OCI-LY7 (cell line): ENCODE data around the gene ABL2. TPM values are rescaled to one million over a fixed set of nuclear protein-coding genes. Genes with fewer than 3 reads are reported as not detected.

Experiments used
- BruUV-seq: library from RNA; stranded (reverse); fragments of 400-500 nt; replicated peaks from 2 replicates; lab custom pipeline; 2021; lab: Mats Ljungman, UMichigan
- CTCF ChIA-PET: fragments of 300-600 bp; sonication (Branson Sonifier 250); formaldehyde crosslinking; loops from one replicate; lab custom pipeline; 2022; ENCODE audit warnings: antibody characterized with exemption; ENCODE audit not compliant: unreplicated experiment; lab: Charles Lee
- POLR2A ChIA-PET: fragments of 300-600 bp; sonication (Branson Sonifier 250); formaldehyde crosslinking; loops from one replicate; lab custom pipeline; 2022; ENCODE audit warnings: antibody characterized with exemption; lab: Charles Lee
- DNase-seq: peaks from one replicate; pipeline ENCODE4 v3.0.0-alpha.2; 2015; ENCODE audit warnings: low spot score
- H2AFZ ChIP-seq: fragments of 200-600 bp; sonication (generic), shearing (Covaris generic); 2 replicates; pipeline ENCODE4 v1.6.1; 2014; ENCODE audit warnings: mild to moderate bottlenecking, antibody characterized with exemption, low read length, moderate library complexity
- H3K27ac ChIP-seq: fragments of 200-600 bp; sonication (generic); 2 replicates; pipeline ENCODE4 v1.5.1; 2014; ENCODE audit warnings: mixed run types, low read depth, mild to moderate bottlenecking, moderate library complexity, low read length, inconsistent platforms; ENCODE audit not compliant: poor library complexity, severe bottlenecking
- H3K36me3 ChIP-seq: fragments of 200-600 bp; sonication (generic); 2 replicates; pipeline ENCODE4 v1.6.1; 2014; ENCODE audit warnings: mild to moderate bottlenecking, antibody characterized with exemption, low read length, moderate library complexity, mixed read lengths; ENCODE audit not compliant: insufficient read depth
- H3K4me1 ChIP-seq: fragments of 200-600 bp; sonication (generic); 2 replicates; pipeline ENCODE4 v1.5.1; 2014; ENCODE audit warnings: mild to moderate bottlenecking, low read length; ENCODE audit not compliant: insufficient read depth, poor library complexity, severe bottlenecking
- H3K4me2 ChIP-seq: fragments of 200-600 bp; sonication (generic); 2 replicates; pipeline ENCODE4 v1.6.1; 2014; ENCODE audit warnings: mild to moderate bottlenecking, low read length
- H3K4me3 ChIP-seq: fragments of 200-600 bp; sonication (generic); 2 replicates; pipeline ENCODE4 v1.5.1; 2014; ENCODE audit warnings: mild to moderate bottlenecking, low read depth, low read length; ENCODE audit not compliant: poor library complexity, severe bottlenecking
- H3K79me2 ChIP-seq: fragments of 200-600 bp; sonication (generic); 2 replicates; pipeline ENCODE4 v1.6.1; 2016; ENCODE audit warnings: low read depth, mild to moderate bottlenecking, low read length, moderate library complexity, mixed read lengths; ENCODE audit not compliant: insufficient read depth
- H3K9me2 ChIP-seq: fragments of 200-600 bp; sonication (generic); 2 replicates; pipeline ENCODE4 v1.6.1; 2016; ENCODE audit warnings: mild to moderate bottlenecking, low read length, mixed read lengths; ENCODE audit not compliant: insufficient read depth
- H3K9me3 ChIP-seq: fragments of 200-600 bp; sonication (generic); 2 replicates; pipeline ENCODE4 v1.6.1; 2014; ENCODE audit warnings: mild to moderate bottlenecking, mixed run types, low read length, mixed read lengths
- H4K20me1 ChIP-seq: fragments of 200-600 bp; sonication (generic); 2 replicates; pipeline ENCODE4 v1.6.1; 2014; ENCODE audit warnings: mild to moderate bottlenecking, antibody characterized with exemption, low read length, moderate library complexity, mixed read lengths; ENCODE audit not compliant: insufficient read depth
- CTCF ChIP-seq: fragments of 200-600 bp; sonication (generic); conservative IDR thresholded peaks from 2 replicates; pipeline ENCODE4 v1.5.1; 2014; ENCODE audit warnings: mild to moderate bottlenecking, antibody characterized with exemption, low read length, moderate library complexity, mixed read lengths
- EZH2phosphoT487 ChIP-seq: fragments of 200-600 bp; sonication (generic); IDR thresholded peaks from 2 replicates; pipeline ENCODE4 v1.6.1; 2018; ENCODE audit warnings: low read depth, borderline replicate concordance, mild to moderate bottlenecking, mixed run types, antibody characterized with exemption, low read length, moderate library complexity, mixed read lengths
- intact Hi-C: fragments of 100-400 bp; cut with micrococcal nuclease; formaldehyde crosslinking; loops from one replicate; pipeline ENCODE4 v1.10.0; 2022; ENCODE audit not compliant: unreplicated experiment
- total RNA-seq, 2 experiments: library from RNA; depleted of rRNA in 1 of 2; stranded (reverse); fragments of >200 nt in 1 of 2; shearing (Covaris generic) in 1 of 2; gene quantifications; 2 replicates each; pipeline ENCODE4 v1.2.3, GENCODE V29; 2014 to 2022

Gene ABL2
- total RNA-seq, 2 experiments from 2014 or later: 7.3 to 14.9 TPM

DNA sequence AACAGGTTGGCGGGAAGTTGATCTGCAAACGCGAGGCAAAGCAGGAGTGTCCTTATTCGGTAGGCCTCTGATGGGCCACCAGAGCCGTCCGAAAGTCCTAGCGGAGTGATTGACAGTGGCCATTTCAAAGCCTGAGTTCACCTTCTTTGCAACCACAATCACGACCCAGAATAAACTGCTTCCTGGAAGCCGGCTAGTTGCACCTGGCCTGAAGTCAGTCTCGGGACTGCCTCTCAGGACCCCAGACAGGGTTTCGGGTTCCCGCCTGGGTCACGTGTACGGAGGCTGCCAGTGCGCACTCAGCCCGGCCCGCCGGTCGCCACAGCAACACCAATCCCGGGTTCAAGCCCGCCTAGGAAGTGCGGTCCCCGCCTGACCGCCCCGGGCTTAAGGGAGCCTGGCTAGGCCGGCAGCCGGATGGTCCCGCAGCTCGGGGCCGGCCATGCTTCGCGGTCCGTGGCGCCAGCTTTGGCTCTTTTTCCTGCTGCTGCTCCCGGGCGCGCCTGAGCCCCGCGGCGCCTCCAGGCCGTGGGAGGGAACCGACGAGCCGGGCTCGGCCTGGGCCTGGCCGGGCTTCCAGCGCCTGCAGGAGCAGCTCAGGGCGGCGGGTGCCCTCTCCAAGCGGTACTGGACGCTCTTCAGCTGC is 147.7 kb downstream of the ABL2 start, which contains the start of gene TOR3A:
TOR3A (plus strand) TSS at position 384 of the 646 bp plus-strand sequence; CDS start at position 443, 59 bp downstream.
- no peaks in the 10 kb centered on the region for H3K9me3 ChIP-seq
- H3K4me2 ChIP-seq: peak within 1 kb of the TSS; percentile 99
- H3K4me1 ChIP-seq: peaks cover 37% of the 10 kb centered on the region
- DNase-seq: peak; percentile 96
- CTCF ChIA-PET: interaction anchor here (0.7 kb wide), 1 partner anchor 21 kb away, joined by 3 read pairs; no protein-coding TSS in a partner anchor
- peak within 1 kb of the TSS; percentile 91 for H3K27ac ChIP-seq
- no peaks in the 10 kb centered on the region for H4K20me1 ChIP-seq
- intact Hi-C loops: loop anchor here (1.0 to 5.0 kb wide), 6 partner anchors 43 to 540 kb away; partner anchors contain the start of gene AXDND1
- TF ChIP-seq EZH2phosphoT487: no peak
- no peak for TF ChIP-seq CTCF
- no peaks in the 10 kb centered on the region for H3K9me2 ChIP-seq
- POLR2A ChIA-PET: interaction anchor here (0.5 to 5.4 kb wide), 8 partner anchors 13 to 517 kb away, joined by 3 to 27 read pairs (median 4); partner anchors contain the start of gene SOAT1
- peaks cover 29% of the 10 kb centered on the region for H3K36me3 ChIP-seq
- peak within 1 kb of the TSS; percentile 90 for H3K4me3 ChIP-seq
- BruUV-seq: no TSS peak
- peak within 1 kb of the TSS; percentile 72 for H2AFZ ChIP-seq
- peaks cover 35% of the 10 kb centered on the region for H3K79me2 ChIP-seq

DNA sequence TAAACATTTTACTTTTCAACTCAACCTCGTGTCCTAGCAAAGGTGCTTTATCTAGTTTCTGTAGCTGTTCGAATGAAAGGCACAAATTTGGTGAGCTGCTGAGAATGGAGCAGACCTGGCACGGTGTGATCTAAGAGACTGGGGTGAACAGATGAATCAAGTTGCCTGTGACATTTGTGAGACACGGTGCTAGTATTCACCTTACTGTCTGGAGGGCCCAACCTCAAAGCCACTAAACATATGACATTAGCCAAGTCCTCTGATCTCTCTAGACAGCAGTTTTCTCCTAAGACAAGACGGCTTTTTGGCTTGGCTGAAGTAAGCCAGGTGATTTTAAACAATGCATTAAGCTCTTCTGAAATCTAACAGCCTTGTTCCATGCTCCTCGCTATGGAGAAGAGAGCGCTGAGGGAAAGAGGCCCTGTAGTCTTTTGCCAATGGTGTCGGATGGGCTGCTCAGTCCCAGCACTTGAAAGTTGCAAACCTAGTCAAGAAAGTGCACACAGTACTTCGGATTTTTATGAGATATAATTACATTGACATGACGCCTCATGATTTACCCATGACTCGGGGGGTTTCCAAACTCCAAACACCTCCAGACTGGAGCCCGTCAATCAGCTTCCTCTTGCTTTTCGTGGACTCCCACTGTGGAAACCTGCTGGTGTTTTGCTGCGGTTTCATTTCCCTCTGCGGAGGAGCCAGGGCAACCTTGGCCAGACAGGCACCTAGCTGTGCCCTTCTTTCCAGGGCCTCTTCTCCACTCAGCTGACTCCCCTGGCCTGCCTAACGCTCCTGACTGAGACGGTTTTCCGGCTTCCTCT is 148.4 kb downstream of the ABL2 start:
- intact Hi-C loops: loop anchor here (1.0 to 5.0 kb wide), 7 partner anchors 42 to 539 kb away; partner anchors contain the start of gene AXDND1
- peak overlapping the region; percentile 72; the same call in 1 of the 2 replicates for H2AFZ ChIP-seq
- peaks cover 35% of the 10 kb centered on the region for H3K79me2 ChIP-seq
- ChIA-PET CTCF (interaction anchor here (0.7 to 1.4 kb wide), 2 partner anchors 22 to 53 kb away, joined by 3 to 6 read pairs; no protein-coding TSS in a partner anchor), POLR2A (interaction anchor here (0.6 to 5.4 kb wide), 13 partner anchors 12 to 517 kb away, joined by 3 to 27 read pairs (median 4); partner anchors contain the start of genes AXDND1 and SOAT1)
- H3K27ac ChIP-seq: peak overlapping the region; percentile 91
- H3K9me2 ChIP-seq: no peaks in the 10 kb centered on the region
- no peaks in the 10 kb centered on the region for H3K9me3 ChIP-seq
- BruUV-seq: TSS peak; percentile 93
- peak overlapping the region; percentile 90 for H3K4me3 ChIP-seq
- no peaks in the 10 kb centered on the region for H4K20me1 ChIP-seq
- H3K4me1 ChIP-seq: peaks cover 33% of the 10 kb centered on the region
- peak overlapping the region; percentile 99 for H3K4me2 ChIP-seq
- TF ChIP-seq CTCF: no peak
- TF ChIP-seq EZH2phosphoT487: no peak
- peaks cover 23% of the 10 kb centered on the region for H3K36me3 ChIP-seq
- DNase-seq: peak; percentile 38
